CD4-positive, alpha-beta T cell (primary cell): Measurements from ENCODE around the gene CAMSAP1. TPM values are rescaled to one million over a fixed set of nuclear protein-coding genes. Genes with fewer than 3 reads are reported as not detected.

Source experiments
- ATAC-seq: fragments of 200-7000 bp; cut with Tn5 transposase; one replicate; pipeline ENCODE4 v1.10.0; 2022; ENCODE audit warnings: mild to moderate bottlenecking; ENCODE audit not compliant: poor library complexity
- CTCF ChIA-PET: fragments of 350-600 bp; sonication (Branson Sonifier 250); formaldehyde crosslinking; loops from one replicate; lab custom pipeline; 2021; ENCODE audit warnings: antibody characterized with exemption, inconsistent platforms; lab: Charles Lee
- POLR2A ChIA-PET: fragments of 350-600 bp; sonication (Branson Sonifier 250); formaldehyde crosslinking; loops from one replicate; lab custom pipeline; 2021; ENCODE audit warnings: antibody characterized with exemption, inconsistent platforms; lab: Charles Lee
- DNase-seq, 14 experiments: peaks; one replicate each; pipeline ENCODE4 v3.0.0-alpha.2; 2013 to 2020; ENCODE audit warnings: mixed read lengths in 2 of 14
- H3K27ac ChIP-seq, 2 donors: one replicate each; pipeline versions ENCODE4 v1.5.1 to v1.7.0; 2013; ENCODE audit warnings: low read length in 2 of 2, low read depth in 1 of 2, mild to moderate bottlenecking in 1 of 2
- H3K27me3 ChIP-seq, 2 experiments: 1 replicate in 1 of 2; 2 replicates in 1 of 2; pipeline versions ENCODE4 v1.6.1 to v1.7.0; 2013; ENCODE audit warnings: low read length in 2 of 2, control low read depth in 1 of 2, mild to moderate bottlenecking in 1 of 2, moderate library complexity in 1 of 2; ENCODE audit not compliant: insufficient read depth in 2 of 2, control insufficient read depth in 1 of 2
- H3K36me3 ChIP-seq: one replicate; pipeline ENCODE4 v1.6.1; 2013; ENCODE audit warnings: low read length, control low read depth; ENCODE audit not compliant: insufficient read depth
- H3K4me1 ChIP-seq: one replicate; pipeline ENCODE4 v1.6.1; 2013; ENCODE audit warnings: low read length, control low read depth; ENCODE audit not compliant: insufficient read depth
- H3K4me3 ChIP-seq: one replicate; pipeline ENCODE4 v1.5.1; 2013; ENCODE audit warnings: mild to moderate bottlenecking, low read length, moderate library complexity
- H3K9me3 ChIP-seq, 2 experiments: 1 replicate in 1 of 2; 2 replicates in 1 of 2; pipeline versions ENCODE4 v1.6.1 to v1.7.0; 2013; ENCODE audit warnings: low read length in 2 of 2, mild to moderate bottlenecking in 2 of 2, control low read depth in 1 of 2, moderate library complexity in 1 of 2; ENCODE audit not compliant: control insufficient read depth in 1 of 2, insufficient read depth in 1 of 2
- H3K27ac Mint-ChIP-seq: one replicate; pipeline ENCODE4 v1.8.0; 2020; ENCODE audit warnings: mixed read lengths
- H3K27me3 Mint-ChIP-seq: one replicate; pipeline ENCODE4 v1.8.0; 2021; ENCODE audit warnings: mixed read lengths
- H3K36me3 Mint-ChIP-seq: one replicate; pipeline ENCODE4 v1.8.0; 2021; ENCODE audit warnings: low read depth, mixed read lengths
- H3K4me1 Mint-ChIP-seq: one replicate; pipeline ENCODE4 v1.8.0; 2021; ENCODE audit warnings: low read depth, mixed read lengths
- H3K4me3 Mint-ChIP-seq: one replicate; pipeline ENCODE4 v1.8.0; 2020; ENCODE audit warnings: mild to moderate bottlenecking, mixed read lengths
- H3K9me3 Mint-ChIP-seq: one replicate; pipeline ENCODE4 v1.8.0; 2020; ENCODE audit warnings: mixed read lengths
- intact Hi-C, 2 experiments: fragments of 100-400 bp; cut with DNase I in 1 of 2; cut with micrococcal nuclease in 1 of 2; formaldehyde crosslinking; loops; one replicate each; pipeline versions ENCODE4 v1.15.1 to v1.9.0; 2023 to 2025; cut with DNase I, micrococcal nuclease
- total RNA-seq, 174 experiments: library from RNA in 2 of 174; stranded (reverse) in 2 of 174; gene quantifications; one replicate each; pipeline ENCODE4 v1.2.3 and lab custom pipeline; 2021 to 2026
- TF ChIP-seq, protein P1 (sequence below): fragments of 200-600 bp; IDR thresholded peaks from one replicate; pipeline ENCODE4 v1.8.0; 2022; ENCODE audit warnings: antibody characterized with exemption, mild to moderate bottlenecking

The CAMSAP1 gene
- total RNA-seq, 2 experiments from 2014 or later: 16.8 to 18.2 TPM

DNA sequence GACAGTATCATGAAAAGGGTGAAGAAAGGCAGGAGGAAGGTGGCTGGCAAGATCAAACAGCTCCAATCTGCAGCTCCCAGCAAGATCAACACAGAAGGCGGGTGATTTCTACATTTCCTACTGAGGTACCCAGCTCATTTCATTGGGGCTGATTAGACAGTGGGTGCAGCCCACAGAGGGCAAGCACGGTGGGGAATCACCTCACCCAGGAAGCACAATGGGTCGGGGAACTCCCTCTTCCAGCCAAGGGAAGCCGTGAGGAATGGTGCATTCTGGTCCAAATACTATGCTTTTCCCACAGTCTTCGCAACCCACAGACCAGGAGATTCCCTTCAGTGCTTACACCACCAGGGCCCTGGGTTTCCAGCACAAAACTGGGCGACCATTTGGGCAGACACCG lies 66.8 kb downstream of the CAMSAP1 start:
- H3K27me3 ChIP-seq: no peaks in the 10 kb centered on the region
- H3K9me3 ChIP-seq: no peaks in the 10 kb centered on the region
- CTCF ChIA-PET: no interaction called here
- DNase-seq (no peak), ATAC-seq (no peak)
- no peak overlapping the region for H3K27ac ChIP-seq
- Mint-ChIP-seq H3K36me3 (peaks cover 36% of the 10 kb centered on the region), H3K4me3 (no peak overlapping the region), H3K27me3 (no peaks in the 10 kb centered on the region), H3K27ac (no peak overlapping the region), H3K9me3 (no peaks in the 10 kb centered on the region), H3K4me1 (peaks cover 9% of the 10 kb centered on the region)
- intact Hi-C loops: no loop called here
- peaks cover 8% of the 10 kb centered on the region for H3K4me1 ChIP-seq
- H3K36me3 ChIP-seq: peaks cover 16% of the 10 kb centered on the region
- H3K4me3 ChIP-seq: no peak overlapping the region
- POLR2A ChIA-PET: no interaction called here
- TF ChIP-seq, protein P1, sequence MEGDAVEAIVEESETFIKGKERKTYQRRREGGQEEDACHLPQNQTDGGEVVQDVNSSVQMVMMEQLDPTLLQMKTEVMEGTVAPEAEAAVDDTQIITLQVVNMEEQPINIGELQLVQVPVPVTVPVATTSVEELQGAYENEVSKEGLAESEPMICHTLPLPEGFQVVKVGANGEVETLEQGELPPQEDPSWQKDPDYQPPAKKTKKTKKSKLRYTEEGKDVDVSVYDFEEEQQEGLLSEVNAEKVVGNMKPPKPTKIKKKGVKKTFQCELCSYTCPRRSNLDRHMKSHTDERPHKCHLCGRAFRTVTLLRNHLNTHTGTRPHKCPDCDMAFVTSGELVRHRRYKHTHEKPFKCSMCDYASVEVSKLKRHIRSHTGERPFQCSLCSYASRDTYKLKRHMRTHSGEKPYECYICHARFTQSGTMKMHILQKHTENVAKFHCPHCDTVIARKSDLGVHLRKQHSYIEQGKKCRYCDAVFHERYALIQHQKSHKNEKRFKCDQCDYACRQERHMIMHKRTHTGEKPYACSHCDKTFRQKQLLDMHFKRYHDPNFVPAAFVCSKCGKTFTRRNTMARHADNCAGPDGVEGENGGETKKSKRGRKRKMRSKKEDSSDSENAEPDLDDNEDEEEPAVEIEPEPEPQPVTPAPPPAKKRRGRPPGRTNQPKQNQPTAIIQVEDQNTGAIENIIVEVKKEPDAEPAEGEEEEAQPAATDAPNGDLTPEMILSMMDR: no peak

DNA sequence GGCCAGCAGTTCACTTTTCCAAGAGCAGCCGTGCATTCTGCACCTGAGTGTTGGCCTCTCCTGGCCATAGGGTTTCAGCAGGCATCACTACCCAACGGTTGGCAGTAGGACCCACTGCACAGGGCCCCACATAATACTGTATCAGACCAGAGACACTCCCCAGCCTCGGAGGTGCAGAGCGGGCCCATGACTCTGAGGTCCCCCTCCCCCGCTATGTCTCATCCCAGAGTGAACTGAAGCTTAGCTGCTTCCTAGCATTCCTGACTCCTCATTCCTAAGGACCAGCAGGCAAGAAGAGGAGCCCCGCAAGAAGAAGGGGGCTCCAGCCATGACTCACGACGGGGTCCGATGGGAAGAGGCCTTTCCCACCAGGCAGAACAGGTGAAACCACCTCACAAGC lies 67.2 kb downstream of the CAMSAP1 start:
- H3K4me1 Mint-ChIP-seq: peaks cover 7% of the 10 kb centered on the region
- DNase-seq: no peak
- H3K36me3 ChIP-seq: peaks cover 16% of the 10 kb centered on the region
- POLR2A ChIA-PET: no interaction called here
- CTCF ChIA-PET: no interaction called here
- intact Hi-C loops: no loop called here
- no peak overlapping the region for H3K27ac Mint-ChIP-seq
- H3K27me3 Mint-ChIP-seq: no peaks in the 10 kb centered on the region
- no peaks in the 10 kb centered on the region for H3K9me3 Mint-ChIP-seq
- H3K36me3 Mint-ChIP-seq: peaks cover 35% of the 10 kb centered on the region
- no peak overlapping the region for H3K27ac ChIP-seq
- no peak for ATAC-seq
- H3K4me1 ChIP-seq: peaks cover 8% of the 10 kb centered on the region
- no peaks in the 10 kb centered on the region for H3K9me3 ChIP-seq
- H3K4me3 ChIP-seq: no peak overlapping the region
- H3K27me3 ChIP-seq: no peaks in the 10 kb centered on the region
- H3K4me3 Mint-ChIP-seq: no peak overlapping the region
- TF ChIP-seq, protein P1: no peak

DNA sequence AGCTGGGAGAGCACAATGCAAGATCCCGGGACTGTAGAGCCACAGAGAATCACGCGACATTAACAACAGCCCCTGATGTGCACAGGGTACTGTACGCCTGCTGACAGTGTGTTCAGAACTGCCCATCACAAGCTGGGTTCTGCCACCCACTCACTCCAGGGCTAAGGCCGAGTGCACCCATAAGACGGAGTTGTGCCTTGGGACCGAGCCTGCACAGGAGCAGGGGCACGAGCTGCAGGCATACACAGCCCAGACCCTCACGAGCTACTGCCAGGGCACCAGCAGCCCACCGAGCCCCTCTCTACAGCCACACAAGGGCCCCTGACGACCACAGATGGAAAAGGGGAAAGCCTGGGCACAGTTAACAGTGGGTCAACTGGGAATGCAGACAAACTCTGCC lies 67.8 kb downstream of the CAMSAP1 start:
- Histone ChIP-seq H3K27me3 (no peaks in the 10 kb centered on the region), H3K27ac (no peak overlapping the region), H3K4me3 (no peak overlapping the region), H3K36me3 (peaks cover 18% of the 10 kb centered on the region), H3K4me1 (peaks cover 8% of the 10 kb centered on the region), H3K9me3 (no peaks in the 10 kb centered on the region)
- no peaks in the 10 kb centered on the region for H3K9me3 Mint-ChIP-seq
- H3K4me1 Mint-ChIP-seq: peaks cover 7% of the 10 kb centered on the region
- intact Hi-C loops: no loop called here
- no peaks in the 10 kb centered on the region for H3K27me3 Mint-ChIP-seq
- no peak overlapping the region for H3K27ac Mint-ChIP-seq
- ATAC-seq (no peak), DNase-seq (no peak)
- TF ChIP-seq, protein P1: no peak
- peaks cover 34% of the 10 kb centered on the region for H3K36me3 Mint-ChIP-seq
- CTCF ChIA-PET: no interaction called here
- POLR2A ChIA-PET: no interaction called here
- no peak overlapping the region for H3K4me3 Mint-ChIP-seq
